Measurements from ENCODE around the gene ANKS6. TPM values are rescaled to one million over a fixed set of nuclear protein-coding genes. Genes with fewer than 3 reads are reported as not detected.

The ANKS6 gene
- polyA plus RNA-seq, 1 experiment, result 13.0 TPM

GRCh38 chr9:98832768-98833089, 36.4 kb upstream of the ANKS6 start:
- Histone ChIP-seq H3K36me3 (ENCODE audit: control insufficient read depth, insufficient read depth, low read length) (no peaks in the 10 kb centered on the region), H3K4me3 (ENCODE audit: low read depth, low read length) (no peak overlapping the region), H3K27me3 (ENCODE audit: control insufficient read depth, insufficient read depth, low read length) (no peaks in the 10 kb centered on the region)
- no peak for TF ChIP-seq CTCF (IDR thresholded peaks at IDR 0.05; ENCODE audit: insufficient read depth, low read depth, low read length)
- CTCF ChIA-PET, result no interaction called here
- POLR2A ChIA-PET, result no interaction called here
- DNase-seq (ENCODE audit: low read depth), result no peak

- POLR2A ChIA-PET, result no interaction called here
- no peaks in the 10 kb centered on the region for H3K27me3 ChIP-seq (ENCODE audit: control insufficient read depth, insufficient read depth, low read length)
- CTCF ChIA-PET, result no interaction called here
- no peak for DNase-seq (ENCODE audit: low read depth)
- H3K4me3 ChIP-seq (ENCODE audit: low read depth, low read length), result no peak overlapping the region
- TF ChIP-seq CTCF (IDR thresholded peaks at IDR 0.05; ENCODE audit: insufficient read depth, low read depth, low read length), result no peak
- H3K36me3 ChIP-seq (ENCODE audit: control insufficient read depth, insufficient read depth, low read length), result no peaks in the 10 kb centered on the region
Measured at GRCh38 chr9:98831696-98832095, 35.3 kb upstream of the ANKS6 start.

- TF ChIP-seq CTCF (IDR thresholded peaks at IDR 0.05; ENCODE audit: insufficient read depth, low read depth, low read length), result no peak
- H3K36me3 ChIP-seq (ENCODE audit: control insufficient read depth, insufficient read depth, low read length), result no peaks in the 10 kb centered on the region
- DNase-seq (ENCODE audit: low read depth), result no peak
- ChIA-PET CTCF (interaction anchor here (0.7 kb wide), 1 partner anchor 17 kb away, joined by 4 read pairs; no protein-coding TSS in a partner anchor), POLR2A (no interaction called here)
- H3K27me3 ChIP-seq (ENCODE audit: control insufficient read depth, insufficient read depth, low read length), result no peaks in the 10 kb centered on the region
- H3K4me3 ChIP-seq (ENCODE audit: low read depth, low read length), result no peak overlapping the region
Measured at GRCh38 chr9:98830554-98830953, 34.2 kb upstream of the ANKS6 start.

GRCh38 chr9:98829766-98830165, 33.4 kb upstream of the ANKS6 start:
- ChIA-PET POLR2A (no interaction called here), CTCF (interaction anchor here (0.6 to 0.7 kb wide), 2 partner anchors 18 to 1230 kb away, joined by 3 to 4 read pairs; no protein-coding TSS in a partner anchor)

GRCh38 chr9:98826716-98827115, 30.4 kb upstream of the ANKS6 start:
- Histone ChIP-seq H3K4me3 (ENCODE audit: low read depth, low read length) (no peak overlapping the region), H3K36me3 (ENCODE audit: control insufficient read depth, insufficient read depth, low read length) (no peaks in the 10 kb centered on the region), H3K27me3 (ENCODE audit: control insufficient read depth, insufficient read depth, low read length) (no peaks in the 10 kb centered on the region)
- ChIA-PET POLR2A (no interaction called here), CTCF (interaction anchor here (1.0 to 1.7 kb wide), 2 partner anchors 17 to 20 kb away, joined by 4 to 5 read pairs; partner anchors contain the start of gene GALNT12)
- no peak for DNase-seq (ENCODE audit: low read depth)
- no peak for TF ChIP-seq CTCF (IDR thresholded peaks at IDR 0.05; ENCODE audit: insufficient read depth, low read depth, low read length)

More at GRCh38 chr9:98829766-98830165, 33.4 kb upstream of the ANKS6 start:
- no peak for DNase-seq (ENCODE audit: low read depth)
- no peaks in the 10 kb centered on the region for H3K36me3 ChIP-seq (ENCODE audit: control insufficient read depth, insufficient read depth, low read length)
- H3K4me3 ChIP-seq (ENCODE audit: low read depth, low read length), result no peak overlapping the region
- no peaks in the 10 kb centered on the region for H3K27me3 ChIP-seq (ENCODE audit: control insufficient read depth, insufficient read depth, low read length)
- no peak for TF ChIP-seq CTCF (IDR thresholded peaks at IDR 0.05; ENCODE audit: insufficient read depth, low read depth, low read length)

Measured in BJ (cell line).